Embryonic facial prominence (tissue), 1 donor: Measurements from ENCODE around the gene TCFL5.

ENCODE experiments used
- DNase-seq: peaks from one replicate; pipeline ENCODE4 v3.0.0-alpha.2; 2016; ENCODE audit errors: extremely low spot score

The TCFL5 gene

GRCh38 chr20:62812181-62812906 lies 49.3 kb downstream of the TCFL5 start:
- no peak for DNase-seq

GRCh38 chr20:62811720-62812119 lies 49.9 kb downstream of the TCFL5 start:
- no peak for DNase-seq

GRCh38 chr20:62811320-62811719 lies 50.3 kb downstream of the TCFL5 start:
- no peak for DNase-seq

GRCh38 chr20:62809530-62810428 lies 51.8 kb downstream of the TCFL5 start:
- no peak for DNase-seq

- DNase-seq: no peak
These were observed 53.3 kb downstream of the TCFL5 start for GRCh38 chr20:62808211-62808865.

- DNase-seq: no peak
These were observed 54.0 kb downstream of the TCFL5 start for GRCh38 chr20:62807444-62808210.

GRCh38 chr20:62806383-62807050 lies 55.1 kb downstream of the TCFL5 start:
- no peak for DNase-seq

- DNase-seq: no peak
These were observed 55.8 kb downstream of the TCFL5 start for GRCh38 chr20:62805711-62806382.

GRCh38 chr20:62805155-62805710 lies 56.4 kb downstream of the TCFL5 start:
- no peak for DNase-seq

GRCh38 chr20:62804627-62805154 lies 56.9 kb downstream of the TCFL5 start, which contains the start of gene OGFR:
TSS of gene OGFR (plus strand) at chr20:62804835. CDS start at chr20:62804860, 25 bp downstream.
- no peak for DNase-seq

- no peak for DNase-seq
These were observed 57.5 kb downstream of the TCFL5 start for GRCh38 chr20:62804021-62804626.

- DNase-seq: no peak
These were observed 59.5 kb downstream of the TCFL5 start for GRCh38 chr20:62802026-62802712.

- DNase-seq: no peak
These were observed 60.2 kb downstream of the TCFL5 start for GRCh38 chr20:62801284-62802010.

GRCh38 chr20:62800314-62801259 lies 61.0 kb downstream of the TCFL5 start:
- no peak for DNase-seq

GRCh38 chr20:62799873-62800272 lies 61.7 kb downstream of the TCFL5 start:
- no peak for DNase-seq

GRCh38 chr20:62799459-62799858 lies 62.2 kb downstream of the TCFL5 start:
- DNase-seq: no peak

GRCh38 chr20:62799036-62799435 lies 62.6 kb downstream of the TCFL5 start:
- no peak for DNase-seq
